Fibroblast of lung (primary cell): ENCODE data around the gene MS4A4E. TPM values are rescaled to one million over a fixed set of nuclear protein-coding genes. Genes with fewer than 3 reads are reported as not detected.
"Not testable (repeated sequence)": the region's sequence is repeated elsewhere in the genome, so short reads cannot be mapped to it uniquely, and the experiment has no call there.

Experiments used
- DNase-seq, 2 donors: peaks; one replicate each; pipeline versions ENCODE4 v3.0.0 to v3.0.0-alpha.2; 2010; ENCODE audit warnings: low read depth in 2 of 2
- H2AFZ ChIP-seq: 2 replicates; pipeline ENCODE4 v1.5.1; 2012; ENCODE audit warnings: low read length, control low read depth, inconsistent platforms
- H3K27ac ChIP-seq: 2 replicates; pipeline ENCODE4 v1.5.1; 2011; ENCODE audit warnings: low read length, control low read depth; ENCODE audit not compliant: insufficient read depth
- H3K27me3 ChIP-seq: 2 replicates; pipeline ENCODE4 v1.5.1; 2011; ENCODE audit warnings: mild to moderate bottlenecking, low read length; ENCODE audit not compliant: control insufficient read depth, insufficient read depth
- H3K36me3 ChIP-seq: 2 replicates; pipeline ENCODE4 v1.5.1; 2011; ENCODE audit warnings: low read length; ENCODE audit not compliant: control insufficient read depth, insufficient read depth
- H3K4me1 ChIP-seq: 2 replicates; pipeline ENCODE4 v1.5.1; 2011; ENCODE audit warnings: low read length; ENCODE audit not compliant: control insufficient read depth, insufficient read depth; ENCODE audit errors: extremely low read depth
- H3K4me2 ChIP-seq: 2 replicates; pipeline ENCODE4 v1.5.1; 2011; ENCODE audit warnings: low read length, control low read depth; ENCODE audit not compliant: insufficient read depth; ENCODE audit errors: extremely low read depth
- H3K4me3 ChIP-seq, 4 experiments: fragments of 200-600 bp in 1 of 4; sonication (generic) in 1 of 4; replicated peaks in 1 of 4; 2 replicates each; pipeline ENCODE4 v1.5.1; 2011 to 2016; ENCODE audit warnings: low read length in 4 of 4, low read depth in 3 of 4, mild to moderate bottlenecking in 3 of 4, control low read depth in 2 of 4, inconsistent platforms in 1 of 4, mixed read lengths in 1 of 4; ENCODE audit not compliant: insufficient read depth in 1 of 4; ENCODE audit errors: control extremely low read depth in 1 of 4
- H3K79me2 ChIP-seq: 2 replicates; pipeline ENCODE4 v1.5.1; 2012; ENCODE audit warnings: mild to moderate bottlenecking, low read length, inconsistent platforms; ENCODE audit not compliant: control insufficient read depth, insufficient read depth
- H3K9ac ChIP-seq: 2 replicates; pipeline ENCODE4 v1.5.1; 2011; ENCODE audit warnings: mild to moderate bottlenecking, low read length, control low read depth; ENCODE audit not compliant: insufficient read depth
- H3K9me3 ChIP-seq: 2 replicates; pipeline ENCODE4 v1.5.1; 2012; ENCODE audit warnings: low read depth, low read length; ENCODE audit not compliant: control insufficient read depth, insufficient read depth
- H4K20me1 ChIP-seq: 2 replicates; pipeline ENCODE4 v1.5.1; 2011; ENCODE audit warnings: low read length; ENCODE audit not compliant: control insufficient read depth, insufficient read depth; ENCODE audit errors: extremely low read depth
- EZH2 ChIP-seq: IDR thresholded peaks from 2 replicates; pipeline ENCODE4 v1.5.1; 2012; ENCODE audit warnings: low read length, control low read depth, mild to moderate bottlenecking; ENCODE audit errors: missing control alignments
- polyA plus RNA-seq, 2 donors: library from polyadenylated mRNA; depleted of rRNA in 1 of 2; stranded (reverse) in 1 of 2; unstranded in 1 of 2; fragments of >200 nt; gene quantifications; 2 replicates each; pipeline ENCODE4 v1.2.1, GENCODE V29; 2011 to 2012; ENCODE audit warnings: missing spikeins in 1 of 2
- total RNA-seq: library from RNA; depleted of rRNA; stranded (reverse); fragments of >200 nt; gene quantifications from 2 replicates; pipeline ENCODE4 v1.2.1, GENCODE V29; 2014
- TF ChIP-seq, protein P1 (sequence below), 2 donors: IDR thresholded peaks in 1 of 2; conservative IDR thresholded peaks in 1 of 2; 1 replicate in 1 of 2; 2 replicates in 1 of 2; pipeline ENCODE4 v1.5.1; 2011 to 2012; ENCODE audit warnings: low read length in 2 of 2, control low read depth in 1 of 2, inconsistent platforms in 1 of 2, low read depth in 1 of 2, mild to moderate bottlenecking in 1 of 2

The MS4A4E gene
- total and polyA plus RNA-seq, 2 donors (not counting 1 experiment from before 2014, with no cell fraction given), result not detected

DNA sequence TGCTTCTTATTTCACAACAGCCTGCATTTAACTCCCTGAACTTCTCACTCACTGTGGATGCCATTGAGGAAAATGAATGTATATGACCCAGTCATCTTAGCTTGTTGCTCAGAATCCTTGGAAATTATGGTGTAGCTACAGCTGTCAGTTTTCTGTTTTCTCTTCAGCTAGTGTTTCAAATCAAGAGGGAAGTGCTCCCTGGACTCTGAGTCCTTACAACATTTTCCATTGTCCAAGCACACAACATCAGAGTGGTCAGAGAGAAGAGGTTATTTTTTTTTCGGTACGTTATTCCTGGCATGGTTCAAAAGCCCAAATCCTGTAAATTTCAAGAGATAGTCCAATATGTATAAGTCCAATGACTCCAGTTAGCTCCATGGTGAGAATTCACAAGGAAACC, 83.7 kb downstream of the MS4A4E start:
- no peak overlapping the region for H3K27ac ChIP-seq
- no peaks in the 10 kb centered on the region for H3K4me1 ChIP-seq
- H3K9me3 ChIP-seq, result no peaks in the 10 kb centered on the region
- no peaks in the 10 kb centered on the region for H3K79me2 ChIP-seq
- no peaks in the 10 kb centered on the region for H3K36me3 ChIP-seq
- no peak overlapping the region for H3K4me3 ChIP-seq
- no peak for DNase-seq
- H3K27me3 ChIP-seq, result no peaks in the 10 kb centered on the region
- H3K9ac ChIP-seq, result no peak overlapping the region
- no peak overlapping the region for H2AFZ ChIP-seq
- no peaks in the 10 kb centered on the region for H4K20me1 ChIP-seq
- no peak for TF ChIP-seq EZH2
- TF ChIP-seq, protein P1, sequence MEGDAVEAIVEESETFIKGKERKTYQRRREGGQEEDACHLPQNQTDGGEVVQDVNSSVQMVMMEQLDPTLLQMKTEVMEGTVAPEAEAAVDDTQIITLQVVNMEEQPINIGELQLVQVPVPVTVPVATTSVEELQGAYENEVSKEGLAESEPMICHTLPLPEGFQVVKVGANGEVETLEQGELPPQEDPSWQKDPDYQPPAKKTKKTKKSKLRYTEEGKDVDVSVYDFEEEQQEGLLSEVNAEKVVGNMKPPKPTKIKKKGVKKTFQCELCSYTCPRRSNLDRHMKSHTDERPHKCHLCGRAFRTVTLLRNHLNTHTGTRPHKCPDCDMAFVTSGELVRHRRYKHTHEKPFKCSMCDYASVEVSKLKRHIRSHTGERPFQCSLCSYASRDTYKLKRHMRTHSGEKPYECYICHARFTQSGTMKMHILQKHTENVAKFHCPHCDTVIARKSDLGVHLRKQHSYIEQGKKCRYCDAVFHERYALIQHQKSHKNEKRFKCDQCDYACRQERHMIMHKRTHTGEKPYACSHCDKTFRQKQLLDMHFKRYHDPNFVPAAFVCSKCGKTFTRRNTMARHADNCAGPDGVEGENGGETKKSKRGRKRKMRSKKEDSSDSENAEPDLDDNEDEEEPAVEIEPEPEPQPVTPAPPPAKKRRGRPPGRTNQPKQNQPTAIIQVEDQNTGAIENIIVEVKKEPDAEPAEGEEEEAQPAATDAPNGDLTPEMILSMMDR (conservative IDR thresholded peaks at IDR 0.05 in 1 of 2, IDR thresholded peaks at IDR 0.05 in 1 of 2; ENCODE audit: low read depth in 1 of 2, low read length in 2 of 2), result no peak
- H3K4me2 ChIP-seq, result no peak overlapping the region

DNA sequence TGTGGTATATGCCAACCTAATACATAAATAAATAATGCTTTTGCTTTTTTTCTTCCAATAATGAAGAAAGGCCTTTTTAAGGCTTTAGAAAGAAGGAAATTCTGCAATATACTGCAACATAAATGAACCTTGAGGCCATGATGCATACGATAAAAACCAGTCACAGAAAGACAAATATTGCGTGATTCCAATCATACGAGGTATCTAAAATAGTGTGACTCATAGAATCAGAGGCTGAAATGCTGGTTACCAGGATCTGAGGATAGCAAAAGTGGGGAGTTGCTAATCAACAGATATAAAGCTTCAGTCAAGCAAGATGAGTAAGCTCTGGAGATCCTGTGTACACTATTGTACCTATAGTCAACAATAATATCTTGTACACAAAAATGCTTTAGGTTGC, 84.3 kb downstream of the MS4A4E start:
- Histone ChIP-seq H3K4me1 (no peaks in the 10 kb centered on the region), H3K79me2 (no peaks in the 10 kb centered on the region), H3K27me3 (no peaks in the 10 kb centered on the region), H3K4me2 (no peak overlapping the region), H3K4me3 (no peak overlapping the region), H4K20me1 (no peaks in the 10 kb centered on the region), H3K9me3 (no peaks in the 10 kb centered on the region), H3K36me3 (no peaks in the 10 kb centered on the region), H3K27ac (no peak overlapping the region), H3K9ac (no peak overlapping the region), H2AFZ (no peak overlapping the region)
- DNase-seq, result no peak
- no peak for TF ChIP-seq EZH2
- TF ChIP-seq, protein P1 (conservative IDR thresholded peaks at IDR 0.05 in 1 of 2, IDR thresholded peaks at IDR 0.05 in 1 of 2; ENCODE audit: low read depth in 1 of 2, low read length in 2 of 2), result no peak

DNA sequence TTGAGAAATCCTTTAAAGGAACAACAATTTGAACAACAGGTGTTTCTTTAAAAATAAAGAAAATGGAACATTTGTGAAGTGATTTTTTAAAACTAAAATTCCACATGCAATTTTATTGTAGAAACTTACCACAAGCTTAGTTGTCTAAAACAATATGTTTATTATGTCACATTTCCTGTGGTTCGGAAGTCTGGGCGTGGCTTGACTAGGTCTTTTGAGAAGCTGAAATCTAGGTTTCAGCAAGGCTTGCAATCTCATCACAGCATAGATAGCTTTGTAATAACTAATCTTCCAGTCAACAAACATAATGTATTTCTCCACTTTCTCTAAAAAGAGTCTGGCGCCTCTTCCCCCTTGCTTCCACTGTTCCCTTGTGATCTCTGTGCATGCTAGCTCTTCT, 87.0 kb downstream of the MS4A4E start:
- H3K9ac ChIP-seq, result no peak overlapping the region
- no peaks in the 10 kb centered on the region for H3K27me3 ChIP-seq
- no peaks in the 10 kb centered on the region for H3K9me3 ChIP-seq
- H3K36me3 ChIP-seq, result no peaks in the 10 kb centered on the region
- H3K4me2 ChIP-seq, result no peak overlapping the region
- no peaks in the 10 kb centered on the region for H3K79me2 ChIP-seq
- no peak overlapping the region for H3K4me3 ChIP-seq
- no peaks in the 10 kb centered on the region for H4K20me1 ChIP-seq
- TF ChIP-seq, protein P1 (conservative IDR thresholded peaks at IDR 0.05 in 1 of 2, IDR thresholded peaks at IDR 0.05 in 1 of 2; ENCODE audit: low read depth in 1 of 2, low read length in 2 of 2), result no peak
- TF ChIP-seq EZH2, result no peak
- H3K4me1 ChIP-seq, result no peaks in the 10 kb centered on the region
- no peak for DNase-seq
- H3K27ac ChIP-seq, result no peak overlapping the region
- H2AFZ ChIP-seq, result no peak overlapping the region

DNA sequence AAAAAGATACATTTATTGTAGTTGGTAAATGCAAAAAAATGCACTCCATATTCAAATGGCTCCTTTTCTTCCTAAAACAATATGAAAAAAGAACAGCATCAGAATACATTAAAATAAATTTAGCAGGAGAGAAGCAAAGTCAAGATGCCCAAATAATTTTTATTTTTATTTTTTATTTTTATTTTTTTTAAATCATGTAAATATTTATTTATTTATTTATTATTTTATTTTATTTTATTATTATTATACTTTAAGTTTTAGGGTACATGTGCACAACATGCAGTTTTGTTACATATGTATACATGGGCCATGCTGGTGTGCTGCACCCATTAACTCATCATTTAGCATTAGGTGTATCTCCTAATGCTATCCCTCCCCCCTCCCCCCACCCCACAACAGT, 90.2 kb downstream of the MS4A4E start:
- H3K4me2 ChIP-seq, H3K9ac ChIP-seq, H4K20me1 ChIP-seq, H3K9me3 ChIP-seq, H3K27ac ChIP-seq, H3K36me3 ChIP-seq, H3K4me3 ChIP-seq, H3K27me3 ChIP-seq, H2AFZ ChIP-seq, H3K4me1 ChIP-seq, DNase-seq, H3K79me2 ChIP-seq: not testable (repeated sequence)
